Stimulated activated CD4-positive, alpha-beta T cell treated with anti-CD3 and anti-CD28 coated beads, Interleukin-4, amount 100 ng/mL, for 24 hours (primary cell): ENCODE results near the gene MYO5A.

Experiments used
- DNase-seq: peaks from one replicate; pipeline ENCODE4 v3.0.0-alpha.2; 2020

Gene MYO5A

GRCh38 chr15:52359722-52360121 lies 169.0 kb downstream of the MYO5A start:
- no peak for DNase-seq

GRCh38 chr15:52357949-52358348 lies 170.7 kb downstream of the MYO5A start:
- DNase-seq: no peak

GRCh38 chr15:52352086-52352485 lies 176.6 kb downstream of the MYO5A start:
- DNase-seq: no peak

- DNase-seq: no peak
Measured at GRCh38 chr15:52351206-52351908, 177.3 kb downstream of the MYO5A start.

- no peak for DNase-seq
Measured at GRCh38 chr15:52350423-52350822, 178.3 kb downstream of the MYO5A start.

- no peak for DNase-seq
Measured at GRCh38 chr15:52349052-52349700, 179.5 kb downstream of the MYO5A start.

GRCh38 chr15:52348056-52348745 lies 180.5 kb downstream of the MYO5A start:
- DNase-seq: no peak

GRCh38 chr15:52344592-52344991 lies 184.1 kb downstream of the MYO5A start:
- DNase-seq: no peak

GRCh38 chr15:52343831-52344230 lies 184.8 kb downstream of the MYO5A start:
- DNase-seq: no peak

- no peak for DNase-seq
Measured at GRCh38 chr15:52340093-52340492, 188.6 kb downstream of the MYO5A start.

- DNase-seq: no peak
Measured at GRCh38 chr15:52338891-52339290, 189.8 kb downstream of the MYO5A start.

GRCh38 chr15:52338058-52338457 lies 190.6 kb downstream of the MYO5A start:
- no peak for DNase-seq

GRCh38 chr15:52337198-52337853 lies 191.4 kb downstream of the MYO5A start:
- DNase-seq: no peak

- DNase-seq: no peak
Measured at GRCh38 chr15:52336529-52336928, 192.2 kb downstream of the MYO5A start.

GRCh38 chr15:52334491-52335160 lies 194.1 kb downstream of the MYO5A start:
- no peak for DNase-seq

GRCh38 chr15:52331490-52332240 lies 197.0 kb downstream of the MYO5A start:
- peak; percentile 47 for DNase-seq

GRCh38 chr15:52329987-52330386 lies 198.7 kb downstream of the MYO5A start:
- no peak for DNase-seq

GRCh38 chr15:52329150-52329549 lies 199.5 kb downstream of the MYO5A start:
- DNase-seq: no peak

GRCh38 chr15:52328680-52329079 lies 200.0 kb downstream of the MYO5A start:
- DNase-seq: no peak

GRCh38 chr15:52326756-52327155 lies 201.9 kb downstream of the MYO5A start:
- no peak for DNase-seq

GRCh38 chr15:52324109-52324508 lies 204.6 kb downstream of the MYO5A start:
- DNase-seq: no peak
